Sigmoid colon (tissue), 7 donors: ENCODE data around the gene CPEB3. TPM values are rescaled to one million over a fixed set of nuclear protein-coding genes. Genes with fewer than 3 reads are reported as not detected.
"Not testable (repeated sequence)": the region's sequence is repeated elsewhere in the genome, so short reads cannot be mapped to it uniquely, and the experiment has no call there.

Experiments used
- DNase-seq: peaks from one replicate; pipeline ENCODE4 v3.0.0-alpha.2; 2019
- H3K27ac ChIP-seq, 4 donors: fragments of 200-600 bp; sonication (generic); one replicate each; pipeline ENCODE4 v1.5.1; 2016 to 2019; ENCODE audit warnings: mild to moderate bottlenecking in 1 of 4
- H3K27me3 ChIP-seq, 3 donors: fragments of 200-600 bp; sonication (generic); one replicate each; pipeline ENCODE4 v1.5.1; 2019; ENCODE audit warnings: mild to moderate bottlenecking in 1 of 3
- H3K36me3 ChIP-seq, 4 donors: fragments of 200-600 bp; sonication (generic); one replicate each; pipeline ENCODE4 v1.5.1; 2016 to 2019
- H3K4me1 ChIP-seq, 4 donors: fragments of 200-600 bp; sonication (generic); one replicate each; pipeline ENCODE4 v1.5.1; 2017 to 2019
- H3K4me3 ChIP-seq, 4 donors: fragments of 200-600 bp; sonication (generic); one replicate each; pipeline ENCODE4 v1.5.1; 2017 to 2019; ENCODE audit warnings: mild to moderate bottlenecking in 2 of 4, moderate library complexity in 1 of 4
- H3K9me3 ChIP-seq, 4 donors: fragments of 200-600 bp in 3 of 4; sonication (generic) in 3 of 4; one replicate each; pipeline versions ENCODE4 v1.5.1 to v1.6.1; 2013 to 2019
- EP300 ChIP-seq, 4 donors: sonication (generic); formaldehyde crosslinking; IDR thresholded peaks; one replicate each; pipeline ENCODE4 v1.6.1; 2017; ENCODE audit warnings: antibody characterized with exemption in 4 of 4
- POLR2A ChIP-seq, 2 donors: fragments of 450-650 bp; IDR thresholded peaks; one replicate each; pipeline ENCODE4 v1.6.1; 2016; ENCODE audit warnings: antibody characterized with exemption in 2 of 2, mild to moderate bottlenecking in 2 of 2, moderate library complexity in 2 of 2
- POLR2AphosphoS5 ChIP-seq, 4 donors: sonication (generic); formaldehyde crosslinking; IDR thresholded peaks; one replicate each; pipeline ENCODE4 v1.6.1; 2017; ENCODE audit warnings: antibody characterized with exemption in 4 of 4
- WGBS, 2 donors: extraction: QIAGEN DNeasy Blood & Tissue Kit; methylation state at CpG; one replicate each; pipeline ENCODE4 v1.1.7; 2013; 5-methylcytosine and 5-hydroxymethylcytosine counted together
- intact Hi-C: fragments of 100-400 bp; cut with DNase I; formaldehyde crosslinking; loops from one replicate; pipeline ENCODE4 v1.15.1; 2023
- polyA plus RNA-seq, 3 donors: library from polyadenylated mRNA; stranded (reverse); fragments of 200-250 nt; gene quantifications; one replicate each; pipeline ENCODE4 v1.2.3, GENCODE V29; 2013
- total RNA-seq, 4 donors: library from RNA; depleted of rRNA; stranded (reverse); fragments of >200 nt; gene quantifications; one replicate each; pipeline ENCODE4 v1.1.0, GENCODE V29; 2016
- TF ChIP-seq, protein P1 (sequence below), 4 experiments: fragments of 450-650 bp in 3 of 4; fragments of 200-600 bp in 1 of 4; IDR thresholded peaks; one replicate each; pipeline ENCODE4 v1.5.1; 2016 to 2019; ENCODE audit warnings: antibody characterized with exemption in 4 of 4, mild to moderate bottlenecking in 3 of 4, moderate library complexity in 2 of 4
- donor health status: healthy with polysubstance abuse.
- donor health status: Bipolar disorder and iron deficiency.
- donor health status: healthy.

CPEB3 gene
- total and polyA plus RNA-seq, 7 donors: 1.6 to 7.7 (median 6.6) TPM

DNA sequence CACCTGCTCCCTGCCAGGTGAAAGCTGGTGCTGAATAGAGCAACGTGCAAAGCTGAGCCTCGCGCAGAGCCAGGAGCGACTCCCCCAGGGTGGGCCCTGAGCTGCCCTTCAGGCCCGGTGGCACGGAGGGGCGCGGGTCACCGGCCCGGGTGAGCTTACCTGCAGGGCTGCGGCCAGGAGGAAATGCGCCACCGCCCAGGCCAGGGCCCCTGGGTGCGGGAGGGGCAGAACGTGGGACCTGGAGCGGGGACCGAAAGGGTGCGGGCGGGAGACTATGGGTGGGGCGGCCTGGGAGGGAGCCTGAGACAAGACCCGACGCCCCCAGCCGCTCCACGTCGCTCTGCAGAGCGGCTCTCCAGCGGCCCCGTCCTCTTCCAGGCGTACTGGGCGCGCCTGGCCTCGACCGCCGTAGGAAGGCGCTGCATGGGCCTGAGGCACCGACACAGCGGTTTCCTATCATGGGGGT lies 245.2 kb downstream of the CPEB3 start:
- WGBS, 2 donors: 57 to 88% methylated on average over 37 of the region's 37 CpGs
- TF ChIP-seq POLR2A (IDR thresholded peaks at IDR 0.05): no peak
- TF ChIP-seq, protein P1, sequence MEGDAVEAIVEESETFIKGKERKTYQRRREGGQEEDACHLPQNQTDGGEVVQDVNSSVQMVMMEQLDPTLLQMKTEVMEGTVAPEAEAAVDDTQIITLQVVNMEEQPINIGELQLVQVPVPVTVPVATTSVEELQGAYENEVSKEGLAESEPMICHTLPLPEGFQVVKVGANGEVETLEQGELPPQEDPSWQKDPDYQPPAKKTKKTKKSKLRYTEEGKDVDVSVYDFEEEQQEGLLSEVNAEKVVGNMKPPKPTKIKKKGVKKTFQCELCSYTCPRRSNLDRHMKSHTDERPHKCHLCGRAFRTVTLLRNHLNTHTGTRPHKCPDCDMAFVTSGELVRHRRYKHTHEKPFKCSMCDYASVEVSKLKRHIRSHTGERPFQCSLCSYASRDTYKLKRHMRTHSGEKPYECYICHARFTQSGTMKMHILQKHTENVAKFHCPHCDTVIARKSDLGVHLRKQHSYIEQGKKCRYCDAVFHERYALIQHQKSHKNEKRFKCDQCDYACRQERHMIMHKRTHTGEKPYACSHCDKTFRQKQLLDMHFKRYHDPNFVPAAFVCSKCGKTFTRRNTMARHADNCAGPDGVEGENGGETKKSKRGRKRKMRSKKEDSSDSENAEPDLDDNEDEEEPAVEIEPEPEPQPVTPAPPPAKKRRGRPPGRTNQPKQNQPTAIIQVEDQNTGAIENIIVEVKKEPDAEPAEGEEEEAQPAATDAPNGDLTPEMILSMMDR (IDR thresholded peaks at IDR 0.05): no peak
- no peak for TF ChIP-seq POLR2AphosphoS5 (IDR thresholded peaks at IDR 0.05)
- no peak for TF ChIP-seq EP300 (IDR thresholded peaks at IDR 0.05)
- Histone ChIP-seq H3K27me3 (no peaks in the 10 kb centered on the region), H3K27ac (no peak overlapping the region), H3K36me3 (no peaks in the 10 kb centered on the region), H3K9me3 (no peaks in the 10 kb centered on the region), H3K4me3 (no peak overlapping the region), H3K4me1 (no peaks in the 10 kb centered on the region)
- intact Hi-C loops: no loop called here
- no peak for DNase-seq

DNA sequence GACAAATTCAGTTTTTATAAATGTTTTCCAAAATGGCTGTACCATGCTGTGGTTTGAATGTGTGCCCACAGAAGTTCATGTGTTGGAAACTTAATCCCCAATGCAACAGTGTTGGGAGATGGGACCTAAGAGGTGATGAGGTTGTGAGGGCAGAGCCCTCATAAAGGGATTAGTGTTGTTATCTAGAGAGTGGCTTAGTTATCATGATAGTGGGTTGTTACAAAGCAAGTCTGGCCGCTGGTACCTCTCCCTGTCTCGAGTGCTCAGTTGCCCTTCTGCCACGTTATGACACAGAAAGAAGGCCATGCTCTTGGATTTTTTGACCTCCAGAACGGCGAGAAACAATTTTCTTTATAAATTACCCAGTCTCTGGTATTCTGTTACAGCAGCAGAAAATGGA lies 248.3 kb downstream of the CPEB3 start:
- no peak for DNase-seq
- intact Hi-C loops: no loop called here
- Histone ChIP-seq H3K4me3 (no peak overlapping the region), H3K4me1 (no peaks in the 10 kb centered on the region), H3K27ac (no peak overlapping the region), H3K9me3 (no peaks in the 10 kb centered on the region), H3K27me3 (no peaks in the 10 kb centered on the region), H3K36me3 (no peaks in the 10 kb centered on the region)
- 86 to 92% methylated on average over 5 of the region's 5 CpGs for WGBS, 2 donors
- TF ChIP-seq POLR2A (IDR thresholded peaks at IDR 0.05) (no peak), POLR2AphosphoS5 (IDR thresholded peaks at IDR 0.05) (no peak), EP300 (IDR thresholded peaks at IDR 0.05) (no peak)
- TF ChIP-seq, protein P1 (IDR thresholded peaks at IDR 0.05): no peak

DNA sequence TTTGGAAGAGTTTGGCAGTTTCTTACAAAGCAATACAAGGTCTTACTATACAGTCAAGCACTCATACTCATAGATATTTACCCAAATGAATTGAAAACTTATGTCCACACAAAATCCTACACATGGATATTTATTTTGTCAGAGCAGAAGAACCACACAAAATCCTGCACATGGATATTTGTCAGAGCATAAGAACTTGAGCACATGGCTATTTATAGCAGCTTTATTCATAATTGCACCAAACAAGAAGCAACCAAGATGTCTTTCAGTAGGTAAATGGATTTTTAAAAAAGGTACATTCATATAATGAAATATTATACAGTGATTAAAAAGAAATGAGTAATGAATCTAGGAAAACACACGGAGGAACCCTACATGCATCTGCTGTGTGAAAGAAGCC lies 251.9 kb downstream of the CPEB3 start:
- Histone ChIP-seq H3K36me3 (no peaks in the 10 kb centered on the region), H3K4me3 (no peak overlapping the region), H3K4me1 (no peaks in the 10 kb centered on the region), H3K27ac (no peak overlapping the region), H3K9me3 (no peaks in the 10 kb centered on the region), H3K27me3 (no peaks in the 10 kb centered on the region)
- no peak for DNase-seq
- 95% methylated on average over 1 of the region's 1 CpG for WGBS, 2 donors
- intact Hi-C loops: no loop called here
- TF ChIP-seq EP300 (IDR thresholded peaks at IDR 0.05): no peak
- no peak for TF ChIP-seq POLR2AphosphoS5 (IDR thresholded peaks at IDR 0.05)
- TF ChIP-seq, protein P1 (IDR thresholded peaks at IDR 0.05): no peak
- no peak for TF ChIP-seq POLR2A (IDR thresholded peaks at IDR 0.05)

DNA sequence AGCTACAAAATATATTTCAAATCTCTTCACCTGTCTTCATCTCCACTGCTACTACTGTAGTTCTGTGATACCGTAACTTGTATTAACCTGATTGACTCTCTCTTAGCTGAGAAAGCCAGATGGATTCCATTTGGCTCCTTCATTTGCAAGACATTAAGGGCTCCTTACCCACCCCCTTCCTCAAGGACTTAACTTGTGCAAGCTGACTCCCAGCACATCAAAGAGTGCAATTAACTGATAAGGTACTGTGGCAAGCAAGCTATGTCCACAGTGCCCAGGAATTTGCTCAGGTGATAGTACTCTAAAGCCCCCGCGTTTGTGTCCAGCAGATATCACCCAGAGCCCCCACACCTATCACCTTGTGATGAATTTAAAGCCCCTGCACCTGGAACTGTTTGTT lies 257.8 kb downstream of the CPEB3 start:
- H3K9me3 ChIP-seq, H3K4me3 ChIP-seq, H3K27me3 ChIP-seq, H3K27ac ChIP-seq, intact Hi-C loops, DNase-seq, H3K4me1 ChIP-seq: not testable (repeated sequence)
- WGBS, 2 donors: 86 to 89% methylated on average over 3 of the region's 3 CpGs
- H3K36me3 ChIP-seq: peaks cover 0 to 57% (median 5%) of the 10 kb centered on the region in 4 donors

DNA sequence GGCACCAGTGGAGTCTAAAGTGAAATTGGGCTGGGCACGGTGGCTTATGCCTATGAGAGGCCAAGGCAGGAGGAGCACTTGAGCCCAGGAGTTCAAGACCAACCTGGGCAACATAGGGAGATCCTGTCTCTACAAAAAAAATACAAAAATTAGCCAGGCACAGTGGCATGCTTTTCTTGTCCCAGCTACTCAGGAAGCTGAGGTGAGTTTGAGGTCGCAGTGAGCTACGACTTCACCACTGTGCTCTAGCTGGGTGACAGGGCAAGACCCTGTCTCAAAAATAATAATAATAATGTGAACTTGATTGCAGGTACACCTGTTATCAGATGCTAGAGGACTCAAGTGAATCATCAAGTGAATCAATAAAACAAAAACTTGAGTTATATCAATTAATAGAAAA lies 259.3 kb downstream of the CPEB3 start:
- no peaks in the 10 kb centered on the region for H3K4me1 ChIP-seq
- H3K4me3 ChIP-seq: no peak overlapping the region
- WGBS, 2 donors: 83 to 94% methylated on average over 3 of the region's 3 CpGs
- intact Hi-C loops: no loop called here
- H3K27me3 ChIP-seq: no peaks in the 10 kb centered on the region
- TF ChIP-seq POLR2AphosphoS5 (IDR thresholded peaks at IDR 0.05): no peak
- TF ChIP-seq POLR2A (IDR thresholded peaks at IDR 0.05): no peak
- no peak for TF ChIP-seq EP300 (IDR thresholded peaks at IDR 0.05)
- TF ChIP-seq, protein P1 (IDR thresholded peaks at IDR 0.05): no peak
- H3K27ac ChIP-seq: no peak overlapping the region
- DNase-seq: no peak
- H3K9me3 ChIP-seq: no peaks in the 10 kb centered on the region
- peaks cover 0 to 72% (median 11%) of the 10 kb centered on the region in 4 donors for H3K36me3 ChIP-seq
